ENCODE data around the gene STEAP1.
"Not testable (repeated sequence)": the region's sequence is repeated elsewhere in the genome, so short reads cannot be mapped to it uniquely, and the experiment has no call there.

DNA sequence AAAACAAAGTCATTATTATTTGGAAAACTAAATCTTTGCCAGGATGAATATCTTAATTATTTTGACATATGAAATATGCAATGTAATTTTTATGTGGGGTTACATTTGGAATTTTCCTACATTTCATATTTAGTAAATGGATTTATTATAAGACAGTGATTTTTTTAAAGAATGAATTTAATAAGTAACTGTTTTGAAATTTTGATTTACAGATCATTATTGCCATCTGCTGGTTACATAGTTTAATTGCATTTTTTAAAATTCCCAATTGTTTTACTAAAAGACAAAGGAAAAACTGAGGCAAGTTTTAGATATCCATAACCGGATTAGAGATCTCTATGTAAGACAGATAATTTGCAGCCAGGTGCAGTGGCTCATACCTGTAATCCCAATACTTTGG lies 39.3 kb upstream of the STEAP1 start:
- not testable (repeated sequence) for TF ChIP-seq EZH2phosphoT487 (IDR thresholded peaks at IDR 0.05; ENCODE audit: low read depth, severe bottlenecking, unreplicated experiment)
- TF ChIP-seq, protein P1, sequence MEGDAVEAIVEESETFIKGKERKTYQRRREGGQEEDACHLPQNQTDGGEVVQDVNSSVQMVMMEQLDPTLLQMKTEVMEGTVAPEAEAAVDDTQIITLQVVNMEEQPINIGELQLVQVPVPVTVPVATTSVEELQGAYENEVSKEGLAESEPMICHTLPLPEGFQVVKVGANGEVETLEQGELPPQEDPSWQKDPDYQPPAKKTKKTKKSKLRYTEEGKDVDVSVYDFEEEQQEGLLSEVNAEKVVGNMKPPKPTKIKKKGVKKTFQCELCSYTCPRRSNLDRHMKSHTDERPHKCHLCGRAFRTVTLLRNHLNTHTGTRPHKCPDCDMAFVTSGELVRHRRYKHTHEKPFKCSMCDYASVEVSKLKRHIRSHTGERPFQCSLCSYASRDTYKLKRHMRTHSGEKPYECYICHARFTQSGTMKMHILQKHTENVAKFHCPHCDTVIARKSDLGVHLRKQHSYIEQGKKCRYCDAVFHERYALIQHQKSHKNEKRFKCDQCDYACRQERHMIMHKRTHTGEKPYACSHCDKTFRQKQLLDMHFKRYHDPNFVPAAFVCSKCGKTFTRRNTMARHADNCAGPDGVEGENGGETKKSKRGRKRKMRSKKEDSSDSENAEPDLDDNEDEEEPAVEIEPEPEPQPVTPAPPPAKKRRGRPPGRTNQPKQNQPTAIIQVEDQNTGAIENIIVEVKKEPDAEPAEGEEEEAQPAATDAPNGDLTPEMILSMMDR (IDR thresholded peaks at IDR 0.05; ENCODE audit: poor library complexity): peak; percentile 39
